Breast epithelium (tissue), 4 donors: ENCODE data around the gene MT1B. TPM values are rescaled to one million over a fixed set of nuclear protein-coding genes. Genes with fewer than 3 reads are reported as not detected.
A peak's percentile ranks its signal among the peaks of the same experiment; 100 is the strongest.
"Not testable (repeated sequence)": the region's sequence is repeated elsewhere in the genome, so short reads cannot be mapped to it uniquely, and the experiment has no call there.

ENCODE experiments used
- DNase-seq, 2 donors: peaks; one replicate each; pipeline ENCODE4 v3.0.0-alpha.2; 2019; ENCODE audit warnings: low spot score in 2 of 2
- H3K27ac ChIP-seq, 2 donors: fragments of 200-600 bp; sonication (generic) in 1 of 2; one replicate each; pipeline ENCODE4 v1.5.1; 2016 to 2019; ENCODE audit warnings: mild to moderate bottlenecking in 1 of 2
- H3K27me3 ChIP-seq, 2 donors: fragments of 200-600 bp; sonication (generic) in 1 of 2; one replicate each; pipeline versions ENCODE4 v1.5.1 to v1.6.0; 2017 to 2019; ENCODE audit warnings: control low read depth in 1 of 2, mild to moderate bottlenecking in 1 of 2
- H3K36me3 ChIP-seq: fragments of 200-600 bp; one replicate; pipeline ENCODE4 v1.5.1; 2019
- H3K4me1 ChIP-seq, 2 donors: fragments of 200-600 bp; sonication (generic); one replicate each; pipeline ENCODE4 v1.5.1; 2016 to 2019; ENCODE audit warnings: control low read depth in 1 of 2
- H3K4me3 ChIP-seq, 3 donors: fragments of 200-600 bp; sonication (generic); 1 replicate in 2 of 3; 2 replicates in 1 of 3; pipeline ENCODE4 v1.5.1; 2016 to 2019; ENCODE audit warnings: mild to moderate bottlenecking in 3 of 3, moderate library complexity in 2 of 3
- H3K9me3 ChIP-seq, 2 donors: fragments of 200-600 bp; sonication (generic) in 1 of 2; one replicate each; pipeline ENCODE4 v1.5.1; 2016 to 2019; ENCODE audit warnings: control low read depth in 1 of 2
- CTCF ChIP-seq, 3 donors: fragments of 450-650 bp; IDR thresholded peaks; one replicate each; pipeline ENCODE4 v1.5.1; 2016 to 2017; ENCODE audit warnings: antibody characterized with exemption in 3 of 3, mild to moderate bottlenecking in 3 of 3, moderate library complexity in 3 of 3
- POLR2A ChIP-seq: fragments of 450-650 bp; IDR thresholded peaks from one replicate; pipeline ENCODE4 v1.6.1; 2016; ENCODE audit warnings: antibody characterized with exemption, mild to moderate bottlenecking, moderate library complexity
- POLR2AphosphoS5 ChIP-seq, 3 donors: sonication (generic); formaldehyde crosslinking; IDR thresholded peaks; one replicate each; pipeline ENCODE4 v1.6.1; 2017; ENCODE audit warnings: antibody characterized with exemption in 3 of 3
- intact Hi-C: fragments of 100-400 bp; cut with DNase I; formaldehyde crosslinking; loops from one replicate; pipeline ENCODE4 v1.15.1; 2023; ENCODE audit warnings: low total_unique reads
- total RNA-seq, 3 donors: library from RNA; depleted of rRNA; stranded (reverse); fragments of >200 nt; gene quantifications; one replicate each; pipeline ENCODE4 v1.1.0, GENCODE V29; 2016

The MT1B gene
- total RNA-seq, 3 donors from 2014 or later = not detected

GRCh38 chr16:56667581-56668571, 16.2 kb downstream of the MT1B start, which contains the start of gene MT1G:
Gene MT1G (minus strand): TSS chr16:56668065. CDS start chr16:56667993, 72 bp downstream.
- intact Hi-C loops = loop anchor here (10.0 kb wide), 1 partner anchor 1923 kb away; no protein-coding TSS in a partner anchor
- Histone ChIP-seq H3K4me1 (no peaks in the 10 kb centered on the region), H3K27ac (peak within 1 kb of the TSS in 1 of 2 donors; percentile 48), H3K9me3 (no peaks in the 10 kb centered on the region), H3K27me3 (peaks cover 1 to 21% of the 10 kb centered on the region in 2 donors), H3K4me3 (peak within 1 kb of the TSS in 2 of 3 donors; percentile 40 to 58), H3K36me3 (no peaks in the 10 kb centered on the region)
- DNase-seq = peak in 1 of 2 donors; percentile 64
- TF ChIP-seq CTCF (IDR thresholded peaks at IDR 0.05) (no peak), POLR2AphosphoS5 (IDR thresholded peaks at IDR 0.05) (peak in 2 of 3 donors; percentile 13 to 23)

- H3K27ac ChIP-seq = no peak within 1 kb of the TSS
- no peak within 1 kb of the TSS for H3K4me3 ChIP-seq
- no peak for DNase-seq
- intact Hi-C loops = loop anchor here (10.0 kb wide), 1 partner anchor 1924 kb away; no protein-coding TSS in a partner anchor
- H3K4me1 ChIP-seq = no peaks in the 10 kb centered on the region
- H3K36me3 ChIP-seq = no peaks in the 10 kb centered on the region
- peaks cover 0 to 18% of the 10 kb centered on the region in 2 donors for H3K27me3 ChIP-seq
- no peaks in the 10 kb centered on the region for H3K9me3 ChIP-seq
- no peak for TF ChIP-seq POLR2AphosphoS5 (IDR thresholded peaks at IDR 0.05)
- TF ChIP-seq CTCF (IDR thresholded peaks at IDR 0.05) = no peak
- no peak for TF ChIP-seq POLR2A
Measured at GRCh38 chr16:56669005-56669839, 17.5 kb downstream of the MT1B start, which contains the start of gene MT1H. Gene MT1H (plus strand): TSS chr16:56669814. CDS start chr16:56669885, 71 bp downstream.

GRCh38 chr16:56669840-56670619, 18.3 kb downstream of the MT1B start:
- TF ChIP-seq POLR2A = no peak
- TF ChIP-seq POLR2AphosphoS5 (IDR thresholded peaks at IDR 0.05) = no peak
- TF ChIP-seq CTCF (IDR thresholded peaks at IDR 0.05) = no peak
- Histone ChIP-seq H3K4me3 (no peak overlapping the region), H3K4me1 (no peaks in the 10 kb centered on the region), H3K9me3 (no peaks in the 10 kb centered on the region), H3K27me3 (peaks cover 0 to 18% of the 10 kb centered on the region in 2 donors), H3K36me3 (no peaks in the 10 kb centered on the region), H3K27ac (no peak overlapping the region)
- no peak for DNase-seq
- intact Hi-C loops = loop anchor here (10.0 kb wide), 1 partner anchor 1925 kb away; no protein-coding TSS in a partner anchor

DNA sequence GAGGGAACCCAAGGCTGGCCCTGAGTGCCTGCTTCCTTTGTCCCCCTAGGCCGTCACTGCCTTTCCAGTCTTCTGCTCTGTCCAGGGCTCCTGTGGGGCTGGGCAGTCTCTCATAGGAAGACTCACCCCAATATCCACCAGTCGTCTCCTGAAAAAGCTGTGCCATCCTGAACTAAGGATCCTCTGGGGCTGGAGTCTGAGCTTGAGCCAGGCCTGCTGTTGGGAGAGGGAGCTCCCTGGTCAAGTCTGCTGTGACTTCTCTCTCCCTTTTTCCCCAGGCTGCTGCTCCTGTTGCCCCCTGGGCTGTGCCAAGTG, 18.9 kb downstream of the MT1B start:
- TF ChIP-seq CTCF (IDR thresholded peaks at IDR 0.05) (no peak), POLR2A (no peak), POLR2AphosphoS5 (IDR thresholded peaks at IDR 0.05) (no peak)
- Histone ChIP-seq H3K4me1 (no peaks in the 10 kb centered on the region), H3K27ac (no peak overlapping the region), H3K9me3 (no peaks in the 10 kb centered on the region), H3K27me3 (peaks cover 0 to 21% of the 10 kb centered on the region in 2 donors), H3K4me3 (no peak overlapping the region), H3K36me3 (no peaks in the 10 kb centered on the region)
- intact Hi-C loops = no loop called here
- no peak for DNase-seq

GRCh38 chr16:56671691-56672090, 20.0 kb downstream of the MT1B start:
- H3K27me3 ChIP-seq = peaks cover 0 to 25% of the 10 kb centered on the region in 2 donors
- DNase-seq, H3K36me3 ChIP-seq, H3K4me3 ChIP-seq, H3K27ac ChIP-seq, H3K9me3 ChIP-seq, intact Hi-C loops, H3K4me1 ChIP-seq: not testable (repeated sequence)

DNA sequence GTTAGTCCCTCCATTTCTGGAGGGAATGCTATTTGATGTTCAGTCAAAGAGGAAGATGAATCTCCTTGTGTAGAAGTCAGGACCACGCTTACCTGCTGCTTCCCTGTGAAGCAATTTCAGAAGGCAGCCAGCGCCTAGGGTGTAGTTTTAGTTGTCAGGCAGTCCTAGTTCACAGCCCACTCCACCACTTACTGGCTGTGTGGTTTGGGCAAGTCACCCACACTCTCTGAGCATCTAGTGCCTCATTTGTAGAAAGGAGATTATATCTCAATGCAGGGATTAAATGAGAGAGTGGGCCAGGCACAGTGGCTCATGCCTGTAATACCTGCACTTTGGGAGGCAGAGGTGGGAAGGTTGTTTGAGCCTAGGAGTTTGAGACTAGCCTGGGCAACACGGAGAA, 20.5 kb downstream of the MT1B start:
- H3K4me3 ChIP-seq, H3K36me3 ChIP-seq, H3K9me3 ChIP-seq, H3K4me1 ChIP-seq, DNase-seq, intact Hi-C loops, H3K27ac ChIP-seq: not testable (repeated sequence)
- H3K27me3 ChIP-seq = peaks cover 0 to 25% of the 10 kb centered on the region in 2 donors
